Measurements from ENCODE around the gene TBKBP1.

GRCh38 chr17:47716375-47716774, 22.4 kb downstream of the TBKBP1 start:
- no peak for TF ChIP-seq POLR2A (IDR thresholded peaks at IDR 0.05)
- no peak for TF ChIP-seq CTCF (IDR thresholded peaks at IDR 0.05)
- no peak for TF ChIP-seq EP300 (IDR thresholded peaks at IDR 0.05)

All from ovary (tissue), 3 donors.